GM19193 (cell line): ENCODE measurements around the gene DAB1.

Experiments
- POLR2A ChIP-seq: IDR thresholded peaks from 4 replicates; pipeline ENCODE4 v1.6.1; 2011; ENCODE audit not compliant: insufficient read depth, insufficient read length; ENCODE audit errors: extremely low read depth

Gene DAB1

GRCh38 chr1:57422271-57423134 is 1.4 kb downstream of the DAB1 start:
- no peak for TF ChIP-seq POLR2A

- TF ChIP-seq POLR2A: no peak
Measured at GRCh38 chr1:57421806-57422205, 2.1 kb downstream of the DAB1 start.

GRCh38 chr1:57420981-57421785 is 2.7 kb downstream of the DAB1 start:
- no peak for TF ChIP-seq POLR2A

- no peak for TF ChIP-seq POLR2A
Measured at GRCh38 chr1:57418971-57419370, 4.9 kb downstream of the DAB1 start.

- TF ChIP-seq POLR2A: no peak
Measured at GRCh38 chr1:57411262-57411661, 12.6 kb downstream of the DAB1 start.

- TF ChIP-seq POLR2A: no peak
Measured at GRCh38 chr1:57410508-57410907, 13.4 kb downstream of the DAB1 start.

GRCh38 chr1:57407928-57408327 is 15.9 kb downstream of the DAB1 start:
- no peak for TF ChIP-seq POLR2A

- TF ChIP-seq POLR2A: no peak
Measured at GRCh38 chr1:57406428-57406970, 17.4 kb downstream of the DAB1 start.

GRCh38 chr1:57404884-57405283 is 19.0 kb downstream of the DAB1 start:
- TF ChIP-seq POLR2A: no peak

- TF ChIP-seq POLR2A: no peak
Measured at GRCh38 chr1:57403201-57403600, 20.7 kb downstream of the DAB1 start.

GRCh38 chr1:57401671-57402070 is 22.2 kb downstream of the DAB1 start:
- TF ChIP-seq POLR2A: no peak

GRCh38 chr1:57400048-57400447 is 23.8 kb downstream of the DAB1 start:
- TF ChIP-seq POLR2A: no peak

- TF ChIP-seq POLR2A: no peak
Measured at GRCh38 chr1:57393058-57393584, 30.7 kb downstream of the DAB1 start.

GRCh38 chr1:57385336-57385735 is 38.5 kb downstream of the DAB1 start:
- TF ChIP-seq POLR2A: no peak

- no peak for TF ChIP-seq POLR2A
Measured at GRCh38 chr1:57384901-57385300, 39.0 kb downstream of the DAB1 start.
